ENCODE data around the gene MAPKAP1.

MAPKAP1 gene

GRCh38 chr9:125431012-125431305 lies 276.0 kb downstream of the MAPKAP1 start:
- Histone ChIP-seq H3K27me3 (ENCODE audit: control insufficient read depth, low read length) (no peaks in the 10 kb centered on the region), H4K20me1 (ENCODE audit: control insufficient read depth, insufficient read depth, low read depth, low read length) (no peaks in the 10 kb centered on the region), H3K4me2 (ENCODE audit: low read length) (no peak overlapping the region), H3K4me3 (ENCODE audit: low read length) (no peak overlapping the region), H3K27ac (ENCODE audit: low read depth, low read length) (no peak overlapping the region), H3K79me2 (ENCODE audit: control insufficient read depth, low read length) (no peaks in the 10 kb centered on the region), H3K9me2 (replicated peaks; ENCODE audit: control insufficient read depth, low read length) (no peaks in the 10 kb centered on the region), H3F3A (ENCODE audit: control insufficient read depth, insufficient read depth) (no peaks in the 10 kb centered on the region), H3K9me3 (ENCODE audit: control insufficient read depth, insufficient read depth, low read length) (no peaks in the 10 kb centered on the region), H3K36me3 (ENCODE audit: control insufficient read depth, low read length) (no peaks in the 10 kb centered on the region), H3K4me1 (ENCODE audit: control insufficient read depth, low read length) (no peaks in the 10 kb centered on the region)
- no peak for TF ChIP-seq CTCF (IDR thresholded peaks at IDR 0.05; ENCODE audit: low read depth, low read length, poor library complexity, severe bottlenecking)
- TF ChIP-seq EZH2phosphoT487 (IDR thresholded peaks at IDR 0.05; ENCODE audit: borderline replicate concordance, low read length), result no peak

GRCh38 chr9:125430161-125431011 lies 276.6 kb downstream of the MAPKAP1 start:
- Histone ChIP-seq H3K4me2 (ENCODE audit: low read length) (no peak overlapping the region), H3K4me3 (ENCODE audit: low read length) (no peak overlapping the region), H4K20me1 (ENCODE audit: control insufficient read depth, insufficient read depth, low read depth, low read length) (no peaks in the 10 kb centered on the region), H3K27me3 (ENCODE audit: control insufficient read depth, low read length) (no peaks in the 10 kb centered on the region), H3F3A (ENCODE audit: control insufficient read depth, insufficient read depth) (no peaks in the 10 kb centered on the region), H3K9me2 (replicated peaks; ENCODE audit: control insufficient read depth, low read length) (no peaks in the 10 kb centered on the region), H3K79me2 (ENCODE audit: control insufficient read depth, low read length) (no peaks in the 10 kb centered on the region), H3K4me1 (ENCODE audit: control insufficient read depth, low read length) (no peaks in the 10 kb centered on the region), H3K27ac (ENCODE audit: low read depth, low read length) (no peak overlapping the region), H3K9me3 (ENCODE audit: control insufficient read depth, insufficient read depth, low read length) (no peaks in the 10 kb centered on the region), H3K36me3 (ENCODE audit: control insufficient read depth, low read length) (no peaks in the 10 kb centered on the region)
- no peak for TF ChIP-seq EZH2phosphoT487 (IDR thresholded peaks at IDR 0.05; ENCODE audit: borderline replicate concordance, low read length)
- TF ChIP-seq CTCF (IDR thresholded peaks at IDR 0.05; ENCODE audit: low read depth, low read length, poor library complexity, severe bottlenecking), result no peak

- H3K4me2 ChIP-seq (ENCODE audit: low read length), result no peak overlapping the region
These were observed 277.4 kb downstream of the MAPKAP1 start for GRCh38 chr9:125429476-125430160.

More at GRCh38 chr9:125429476-125430160, 277.4 kb downstream of the MAPKAP1 start:
- no peak for TF ChIP-seq EZH2phosphoT487 (IDR thresholded peaks at IDR 0.05; ENCODE audit: borderline replicate concordance, low read length)
- no peak for TF ChIP-seq CTCF (IDR thresholded peaks at IDR 0.05; ENCODE audit: low read depth, low read length, poor library complexity, severe bottlenecking)
- H3K36me3 ChIP-seq (ENCODE audit: control insufficient read depth, low read length), result no peaks in the 10 kb centered on the region
- no peak overlapping the region for H3K4me3 ChIP-seq (ENCODE audit: low read length)
- no peaks in the 10 kb centered on the region for H3K79me2 ChIP-seq (ENCODE audit: control insufficient read depth, low read length)
- H3K4me1 ChIP-seq (ENCODE audit: control insufficient read depth, low read length), result no peaks in the 10 kb centered on the region
- H3K9me2 ChIP-seq (replicated peaks; ENCODE audit: control insufficient read depth, low read length), result no peaks in the 10 kb centered on the region
- H3K27me3 ChIP-seq (ENCODE audit: control insufficient read depth, low read length), result no peaks in the 10 kb centered on the region
- H3K27ac ChIP-seq (ENCODE audit: low read depth, low read length), result no peak overlapping the region
- H3F3A ChIP-seq (ENCODE audit: control insufficient read depth, insufficient read depth), result no peaks in the 10 kb centered on the region
- H3K9me3 ChIP-seq (ENCODE audit: control insufficient read depth, insufficient read depth, low read length), result no peaks in the 10 kb centered on the region
- no peaks in the 10 kb centered on the region for H4K20me1 ChIP-seq (ENCODE audit: control insufficient read depth, insufficient read depth, low read depth, low read length)
